DOHH2 (cell line): ENCODE data around the gene DPP10.

ENCODE experiments used
- H3F3A ChIP-seq: fragments of 200-600 bp; sonication (generic), shearing (Covaris generic); 2 replicates; pipeline ENCODE4 v1.6.0; 2016; ENCODE audit warnings: antibody characterized with exemption, mild to moderate bottlenecking; ENCODE audit not compliant: control insufficient read depth, insufficient read depth
- H3K27ac ChIP-seq: fragments of 200-600 bp; sonication (generic); 2 replicates; pipeline ENCODE4 v1.5.1; 2014; ENCODE audit warnings: low read depth, mild to moderate bottlenecking, low read length, moderate library complexity
- H3K27me3 ChIP-seq: fragments of 200-600 bp; sonication (generic); 2 replicates; pipeline ENCODE4 v1.6.1; 2014; ENCODE audit warnings: mild to moderate bottlenecking, low read length, mixed read lengths; ENCODE audit not compliant: control insufficient read depth
- H3K36me3 ChIP-seq: fragments of 200-600 bp; sonication (generic); 2 replicates; pipeline ENCODE4 v1.6.1; 2014; ENCODE audit warnings: mild to moderate bottlenecking, low read length, moderate library complexity, mixed read lengths; ENCODE audit not compliant: control insufficient read depth
- H3K4me1 ChIP-seq: fragments of 200-600 bp; sonication (generic); 2 replicates; pipeline ENCODE4 v1.6.1; 2014; ENCODE audit warnings: mild to moderate bottlenecking, low read length, mixed read lengths; ENCODE audit not compliant: control insufficient read depth
- H3K4me2 ChIP-seq: fragments of 200-600 bp; sonication (generic); 2 replicates; pipeline ENCODE4 v1.6.0; 2014; ENCODE audit warnings: mild to moderate bottlenecking, low read length, moderate library complexity
- H3K4me3 ChIP-seq: fragments of 200-600 bp; sonication (generic); 2 replicates; pipeline ENCODE4 v1.5.1; 2014; ENCODE audit warnings: mild to moderate bottlenecking, low read length, mixed read lengths
- H3K79me2 ChIP-seq: fragments of 200-600 bp; sonication (generic); 2 replicates; pipeline ENCODE4 v1.6.1; 2014; ENCODE audit warnings: mild to moderate bottlenecking, low read length, mixed read lengths; ENCODE audit not compliant: control insufficient read depth
- H3K9me2 ChIP-seq: fragments of 200-600 bp; sonication (generic); replicated peaks from 2 replicates; pipeline ENCODE4 v1.6.1; 2014; ENCODE audit warnings: mild to moderate bottlenecking, low read length, mixed read lengths; ENCODE audit not compliant: control insufficient read depth
- H3K9me3 ChIP-seq: fragments of 200-600 bp; sonication (generic); 2 replicates; pipeline ENCODE4 v1.6.1; 2014; ENCODE audit warnings: antibody characterized with exemption, low read length, mixed read lengths; ENCODE audit not compliant: control insufficient read depth, insufficient read depth
- H4K20me1 ChIP-seq: fragments of 200-600 bp; sonication (generic); 2 replicates; pipeline ENCODE4 v1.6.0; 2014; ENCODE audit warnings: low read depth, mild to moderate bottlenecking, antibody characterized with exemption, low read length, moderate library complexity; ENCODE audit not compliant: control insufficient read depth, insufficient read depth
- EZH2phosphoT487 ChIP-seq: fragments of 200-600 bp; sonication (generic); IDR thresholded peaks from 2 replicates; pipeline ENCODE4 v1.6.1; 2017; ENCODE audit warnings: borderline replicate concordance, mild to moderate bottlenecking, antibody characterized with exemption, low read length, moderate library complexity, mixed read lengths
- TF ChIP-seq, protein P1 (sequence below): fragments of 200-600 bp; sonication (generic); IDR thresholded peaks from one replicate; pipeline ENCODE4 v1.5.1; 2014; ENCODE audit warnings: antibody characterized with exemption, mild to moderate bottlenecking, low read depth, low read length; ENCODE audit not compliant: poor library complexity, severe bottlenecking

The DPP10 gene

DNA sequence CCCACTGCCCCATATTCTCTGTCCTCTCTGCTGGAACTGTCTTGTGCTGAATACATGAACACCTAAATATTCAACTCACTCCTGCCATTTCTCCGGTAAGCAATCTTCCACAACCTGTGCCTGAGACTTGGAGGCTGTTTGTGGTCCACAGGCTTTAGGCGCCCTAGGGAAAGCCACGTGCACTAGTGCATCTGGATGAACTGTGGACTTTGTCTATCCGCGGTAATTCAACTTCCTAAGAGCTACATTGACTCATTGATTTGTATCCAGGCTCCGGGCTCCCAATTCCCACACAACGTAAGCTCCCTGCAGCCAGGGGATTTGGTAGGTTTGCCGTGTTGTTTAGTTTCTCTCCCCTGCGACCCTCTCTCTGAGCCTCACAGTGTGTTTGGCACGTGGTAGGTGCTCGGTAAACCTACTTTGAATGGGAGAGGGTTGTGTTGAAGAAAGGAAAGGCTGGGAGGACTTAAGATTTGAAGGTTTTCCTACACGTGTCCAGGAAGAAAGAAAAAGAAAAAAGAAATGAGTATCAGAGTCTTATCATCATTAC lies 718.2 kb downstream of the DPP10 start:
- Histone ChIP-seq H3K27me3 (no peaks in the 10 kb centered on the region), H3F3A (no peaks in the 10 kb centered on the region), H3K4me3 (no peak overlapping the region), H3K9me3 (no peaks in the 10 kb centered on the region; the same call in 1 of the 2 replicates), H3K79me2 (no peaks in the 10 kb centered on the region), H4K20me1 (no peaks in the 10 kb centered on the region), H3K9me2 (no peaks in the 10 kb centered on the region), H3K4me1 (no peaks in the 10 kb centered on the region), H3K27ac (no peak overlapping the region), H3K4me2 (no peak overlapping the region), H3K36me3 (no peaks in the 10 kb centered on the region)
- TF ChIP-seq, protein P1, sequence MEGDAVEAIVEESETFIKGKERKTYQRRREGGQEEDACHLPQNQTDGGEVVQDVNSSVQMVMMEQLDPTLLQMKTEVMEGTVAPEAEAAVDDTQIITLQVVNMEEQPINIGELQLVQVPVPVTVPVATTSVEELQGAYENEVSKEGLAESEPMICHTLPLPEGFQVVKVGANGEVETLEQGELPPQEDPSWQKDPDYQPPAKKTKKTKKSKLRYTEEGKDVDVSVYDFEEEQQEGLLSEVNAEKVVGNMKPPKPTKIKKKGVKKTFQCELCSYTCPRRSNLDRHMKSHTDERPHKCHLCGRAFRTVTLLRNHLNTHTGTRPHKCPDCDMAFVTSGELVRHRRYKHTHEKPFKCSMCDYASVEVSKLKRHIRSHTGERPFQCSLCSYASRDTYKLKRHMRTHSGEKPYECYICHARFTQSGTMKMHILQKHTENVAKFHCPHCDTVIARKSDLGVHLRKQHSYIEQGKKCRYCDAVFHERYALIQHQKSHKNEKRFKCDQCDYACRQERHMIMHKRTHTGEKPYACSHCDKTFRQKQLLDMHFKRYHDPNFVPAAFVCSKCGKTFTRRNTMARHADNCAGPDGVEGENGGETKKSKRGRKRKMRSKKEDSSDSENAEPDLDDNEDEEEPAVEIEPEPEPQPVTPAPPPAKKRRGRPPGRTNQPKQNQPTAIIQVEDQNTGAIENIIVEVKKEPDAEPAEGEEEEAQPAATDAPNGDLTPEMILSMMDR, result no peak
- TF ChIP-seq EZH2phosphoT487, result no peak

DNA sequence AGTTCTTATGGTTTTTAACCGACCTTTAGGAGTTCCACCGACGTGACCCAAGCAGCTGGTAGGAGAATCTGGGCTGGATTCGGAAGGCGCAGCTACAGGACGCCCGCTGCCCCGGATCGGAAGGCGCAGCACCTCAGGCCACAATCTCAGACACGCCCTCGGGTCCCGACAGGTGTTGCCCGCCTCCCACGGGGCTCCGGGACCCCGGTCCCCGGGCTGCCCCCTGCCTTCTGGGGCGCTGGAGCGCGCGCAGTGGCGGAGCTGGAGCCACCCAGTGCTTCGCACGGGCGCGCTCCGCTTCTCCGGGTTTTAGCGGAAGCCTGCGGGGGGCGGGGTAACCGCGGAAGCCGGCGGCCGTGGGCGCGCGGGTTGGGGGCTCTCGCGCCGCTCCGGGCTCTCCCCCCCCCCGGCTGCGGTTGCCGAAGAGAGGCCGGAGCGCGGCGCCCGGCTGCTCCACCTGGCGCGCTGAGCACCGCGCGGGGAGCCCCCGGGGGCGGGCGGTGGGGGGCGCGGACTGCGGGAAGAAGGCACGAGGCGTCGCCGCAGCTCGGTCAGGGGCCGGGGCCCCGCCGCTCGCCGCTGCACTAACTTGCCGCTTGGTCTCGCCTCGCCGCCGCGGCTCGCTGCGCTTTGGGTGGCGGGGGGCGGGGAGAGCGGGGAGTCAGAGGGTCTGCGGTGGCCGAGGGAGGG lies 718.8 kb downstream of the DPP10 start:
- H3K9me2 ChIP-seq, result no peaks in the 10 kb centered on the region
- no peaks in the 10 kb centered on the region for H3K4me1 ChIP-seq
- no peak overlapping the region for H3K4me2 ChIP-seq
- H3K27me3 ChIP-seq, result no peaks in the 10 kb centered on the region
- H3K4me3 ChIP-seq, result no peak overlapping the region
- no peaks in the 10 kb centered on the region for H4K20me1 ChIP-seq
- no peaks in the 10 kb centered on the region for H3K36me3 ChIP-seq
- no peaks in the 10 kb centered on the region; the same call in 1 of the 2 replicates for H3K9me3 ChIP-seq
- TF ChIP-seq EZH2phosphoT487, result no peak
- TF ChIP-seq, protein P1, result no peak
- no peaks in the 10 kb centered on the region for H3F3A ChIP-seq
- H3K79me2 ChIP-seq, result no peaks in the 10 kb centered on the region
- no peak overlapping the region for H3K27ac ChIP-seq

DNA sequence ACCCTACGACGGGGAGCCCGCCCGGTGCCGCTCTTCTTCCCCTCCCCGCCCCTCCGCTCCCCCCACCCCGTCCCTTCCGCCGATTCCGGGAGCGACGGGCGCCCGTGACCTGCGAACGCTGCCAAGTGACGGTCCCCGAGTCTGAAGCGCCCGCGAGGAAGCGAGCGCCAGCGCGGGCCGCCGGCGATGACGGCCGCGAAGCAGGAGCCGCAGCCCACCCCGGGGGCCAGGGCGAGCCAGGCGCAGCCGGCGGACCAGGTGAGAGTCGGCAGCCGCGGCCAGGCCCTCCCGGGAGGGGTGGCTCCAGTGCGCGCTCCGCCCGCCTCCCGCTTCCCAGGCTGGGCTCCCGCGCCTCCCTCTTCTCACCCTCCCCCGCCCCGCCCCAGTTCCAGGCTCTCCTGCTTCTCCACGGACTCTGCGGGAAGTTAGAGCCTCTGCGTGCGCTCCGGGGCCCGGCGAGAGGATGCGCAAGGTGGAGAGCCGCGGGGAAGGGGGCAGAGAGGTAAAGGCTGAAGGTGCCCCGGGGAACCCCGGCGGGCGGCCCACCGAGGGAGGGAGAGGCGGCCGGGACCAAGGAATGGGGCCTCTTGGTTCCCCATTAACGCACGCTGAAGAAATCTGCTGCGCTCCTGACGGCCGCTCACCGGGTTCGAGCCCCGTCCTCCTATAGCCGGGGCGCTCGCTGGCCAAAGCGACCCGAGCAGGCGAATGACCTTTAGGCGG lies 719.5 kb downstream of the DPP10 start:
- Histone ChIP-seq H4K20me1 (no peaks in the 10 kb centered on the region), H3K4me3 (no peak overlapping the region), H3K4me1 (no peaks in the 10 kb centered on the region), H3K27ac (no peak overlapping the region), H3K9me2 (no peaks in the 10 kb centered on the region), H3K27me3 (no peaks in the 10 kb centered on the region), H3K4me2 (no peak overlapping the region), H3F3A (no peaks in the 10 kb centered on the region), H3K36me3 (no peaks in the 10 kb centered on the region), H3K79me2 (no peaks in the 10 kb centered on the region), H3K9me3 (no peaks in the 10 kb centered on the region; the same call in 1 of the 2 replicates)
- no peak for TF ChIP-seq EZH2phosphoT487
- TF ChIP-seq, protein P1, result no peak
